ENCODE data around the gene SCO1. TPM values are rescaled to one million over a fixed set of nuclear protein-coding genes. Genes with fewer than 3 reads are reported as not detected.
"Not testable (repeated sequence)": the region's sequence is repeated elsewhere in the genome, so short reads cannot be mapped to it uniquely, and the experiment has no call there.

SCO1 gene
- total RNA-seq, 1 donor from 2014 or later, result 8.4 TPM

DNA sequence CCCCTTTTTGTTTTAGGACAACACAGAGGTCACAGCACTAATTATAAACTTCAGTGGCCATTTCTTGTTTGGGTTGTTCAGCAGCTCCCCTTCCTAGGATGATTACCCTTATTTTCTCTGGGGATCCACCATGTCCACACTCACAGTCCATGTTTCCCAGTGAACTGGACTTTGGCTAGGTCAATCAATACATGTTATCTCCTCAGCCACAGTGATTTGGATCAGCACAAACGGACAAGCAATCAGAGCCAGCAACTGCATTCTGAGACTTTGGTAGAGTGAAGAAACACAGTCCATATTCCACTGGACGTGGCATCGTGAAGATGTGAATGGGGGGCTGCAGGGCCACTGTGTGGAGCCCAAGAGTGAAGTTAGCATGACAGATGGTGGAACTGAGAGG lies 27.9 kb upstream of the SCO1 start:
- DNase-seq, result no peak

DNA sequence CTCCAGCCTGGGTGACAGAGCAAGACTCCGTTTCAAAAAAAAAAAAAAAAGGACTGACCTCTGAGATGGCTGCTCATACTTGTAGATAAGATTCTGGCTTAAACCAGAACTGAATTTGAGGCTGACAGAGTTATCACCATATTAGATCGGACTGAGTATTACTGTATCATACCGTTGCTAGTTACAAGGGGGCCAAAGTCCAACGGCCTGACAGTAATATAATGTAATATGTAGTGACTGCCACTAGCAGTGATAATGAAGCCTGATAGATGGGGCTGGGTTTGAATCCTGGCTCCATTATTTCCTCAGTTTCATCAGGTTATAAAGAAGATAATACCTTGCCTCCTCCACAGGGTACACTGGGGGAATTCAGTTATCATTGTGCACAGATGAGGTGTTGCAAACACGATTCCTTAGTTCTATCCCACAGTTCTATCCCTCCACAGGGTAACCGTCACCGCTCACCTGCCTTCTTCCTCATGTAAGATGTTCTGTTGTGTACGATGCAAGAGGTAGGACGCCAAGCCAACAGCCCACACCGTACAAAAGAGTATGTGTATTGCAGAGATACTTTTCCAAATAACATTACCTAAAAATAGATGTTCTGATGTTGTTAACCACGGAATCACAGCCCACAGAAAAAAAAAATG lies 27.3 kb upstream of the SCO1 start:
- DNase-seq, result no peak

DNA sequence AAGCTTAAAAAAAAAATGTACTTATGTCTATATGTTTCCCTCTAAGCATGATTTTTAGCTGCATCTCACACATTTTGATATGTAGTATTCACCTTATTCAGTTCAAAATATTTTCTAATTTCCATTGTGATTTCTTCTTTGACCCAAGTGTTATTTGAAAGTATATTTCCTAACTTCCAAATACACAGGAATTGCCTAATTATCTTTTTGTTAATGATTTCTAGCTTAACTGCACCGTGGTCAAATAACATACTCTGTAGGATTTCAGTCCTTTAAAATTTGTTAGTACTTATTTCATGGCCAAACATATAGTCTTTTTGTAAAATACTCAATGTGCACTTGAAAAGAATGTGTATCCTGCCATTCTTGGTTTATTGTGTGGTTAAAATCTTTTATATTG lies 21.2 kb upstream of the SCO1 start:
- DNase-seq, result no peak

DNA sequence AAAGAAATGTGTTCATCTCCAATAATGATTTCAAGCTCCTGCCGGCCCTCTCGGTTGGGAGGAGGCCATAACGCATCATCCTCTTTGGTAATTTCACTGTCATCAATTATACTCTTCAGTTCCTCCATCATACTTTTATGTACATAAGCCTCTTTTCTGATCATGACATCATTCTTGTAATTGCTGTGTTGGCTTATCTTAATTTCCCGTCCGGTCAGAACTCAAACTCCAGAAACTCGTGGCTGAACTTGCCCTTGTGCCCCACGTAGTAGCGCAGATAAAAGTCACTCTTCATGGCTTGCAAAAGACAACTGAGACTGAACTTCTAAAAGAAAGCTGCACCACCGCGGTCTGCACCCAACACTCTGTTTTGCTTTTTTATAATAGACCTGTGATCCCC lies 18.9 kb upstream of the SCO1 start:
- no peak for DNase-seq

DNA sequence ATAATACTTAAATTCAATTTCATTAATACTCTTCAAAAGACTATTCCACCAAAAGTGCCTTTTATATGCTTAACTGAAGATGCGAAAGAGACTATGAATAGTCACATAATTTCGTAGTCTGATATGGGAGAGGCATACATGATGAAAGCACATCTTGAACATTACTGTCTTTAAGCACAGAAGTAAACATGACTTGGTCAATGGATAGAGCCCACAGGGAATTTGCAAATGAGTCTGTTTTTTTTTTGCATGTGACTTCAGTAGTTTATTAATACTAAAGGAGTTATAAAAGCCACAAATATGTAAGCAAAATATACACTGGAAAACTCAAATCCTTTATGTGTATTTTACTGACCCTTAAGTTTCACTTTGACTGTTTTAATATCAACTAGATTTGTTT lies 16.0 kb upstream of the SCO1 start:
- no peak for DNase-seq

DNA sequence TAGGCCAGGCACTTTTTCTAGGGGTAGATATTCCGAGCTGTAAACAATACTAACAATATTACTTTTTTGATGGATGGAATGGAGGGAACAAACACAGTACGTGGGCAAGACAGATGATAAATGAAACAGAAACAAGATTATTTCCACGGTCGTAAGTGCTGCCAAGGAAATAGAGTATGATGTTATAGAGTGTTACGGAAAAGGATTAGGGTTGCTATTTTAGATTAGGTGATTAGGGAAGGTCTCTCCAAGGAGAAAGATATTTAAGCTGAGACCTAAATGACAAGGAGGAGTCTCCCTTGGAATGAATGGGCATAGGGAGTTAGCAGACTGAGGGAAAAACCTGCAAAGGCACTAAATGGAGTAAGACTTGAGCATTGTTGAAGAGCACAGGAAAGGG lies 8.4 kb upstream of the SCO1 start:
- no peak for DNase-seq

DNA sequence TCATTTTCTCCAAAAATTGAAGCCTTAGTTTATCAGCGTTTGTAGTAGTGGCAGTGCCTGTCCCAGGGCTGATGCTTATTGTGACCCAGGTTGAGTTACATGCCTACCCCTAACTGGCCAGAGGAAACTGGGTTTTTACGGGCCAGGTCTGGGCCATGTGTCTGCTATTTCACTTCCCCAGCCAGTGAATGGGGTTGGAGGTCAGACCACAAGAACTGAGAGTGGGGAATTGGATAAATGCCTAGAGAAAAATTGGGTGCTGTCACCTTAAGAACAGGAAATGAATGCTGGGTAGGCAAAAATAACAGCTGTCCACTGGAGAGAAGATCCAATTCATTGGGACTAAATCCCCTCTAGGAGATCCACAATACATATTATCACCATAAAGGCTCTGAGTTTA lies 5.2 kb upstream of the SCO1 start:
- DNase-seq, result no peak

DNA sequence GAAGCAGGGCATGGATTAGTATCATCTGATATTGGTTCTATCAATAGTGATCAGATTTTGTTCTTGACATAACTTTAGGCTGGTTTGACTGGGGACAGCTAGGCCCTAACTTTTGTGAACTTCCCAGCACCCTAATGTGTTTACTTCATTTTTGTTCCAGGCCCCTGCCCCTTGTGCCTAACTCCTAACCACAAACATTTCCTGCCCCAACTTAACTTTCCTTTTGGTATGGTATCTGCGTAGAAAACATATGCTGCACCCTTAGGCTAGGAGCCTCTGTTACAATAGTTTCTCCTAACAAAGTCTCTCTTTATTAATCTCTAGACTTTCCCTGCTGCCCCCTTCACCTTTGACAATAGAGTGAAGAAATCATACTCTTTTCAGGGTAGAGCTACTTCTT lies 2.5 kb upstream of the SCO1 start:
- no peak for DNase-seq

DNA sequence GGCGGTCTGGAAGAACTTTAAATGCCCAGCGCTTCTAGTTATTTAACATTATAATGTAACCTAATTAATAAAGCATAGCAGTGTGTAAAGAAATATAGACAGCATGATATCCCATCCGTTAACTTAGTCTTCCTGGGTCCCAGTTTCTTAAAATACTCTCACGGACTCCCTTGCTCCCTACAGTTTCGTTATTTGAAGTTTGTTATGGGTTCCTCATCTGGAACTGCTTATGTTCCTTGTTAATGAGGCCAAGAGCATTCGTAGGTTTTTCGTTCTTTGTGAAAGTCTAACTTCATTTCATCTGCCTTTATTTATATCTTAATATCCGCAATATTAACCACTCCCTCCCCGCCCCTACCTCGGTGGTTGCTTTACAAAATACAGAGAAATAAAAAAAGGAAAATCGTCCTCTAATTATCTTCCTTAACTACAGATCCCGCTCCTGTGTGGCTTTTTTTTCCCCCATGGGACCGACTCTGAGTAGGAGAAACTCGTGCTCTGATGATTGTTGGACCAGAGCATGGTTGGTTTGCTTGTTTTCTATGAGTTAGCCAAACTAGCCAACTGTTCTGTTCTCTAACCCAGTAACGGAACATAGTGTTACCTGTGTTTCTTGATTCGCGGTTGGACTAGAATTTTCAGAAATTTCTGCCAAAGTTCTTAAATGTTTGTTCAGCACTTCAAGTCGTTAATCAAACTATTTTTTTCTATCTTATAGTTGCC lies 924 bp upstream of the SCO1 start:
- DNase-seq, result no peak

DNA sequence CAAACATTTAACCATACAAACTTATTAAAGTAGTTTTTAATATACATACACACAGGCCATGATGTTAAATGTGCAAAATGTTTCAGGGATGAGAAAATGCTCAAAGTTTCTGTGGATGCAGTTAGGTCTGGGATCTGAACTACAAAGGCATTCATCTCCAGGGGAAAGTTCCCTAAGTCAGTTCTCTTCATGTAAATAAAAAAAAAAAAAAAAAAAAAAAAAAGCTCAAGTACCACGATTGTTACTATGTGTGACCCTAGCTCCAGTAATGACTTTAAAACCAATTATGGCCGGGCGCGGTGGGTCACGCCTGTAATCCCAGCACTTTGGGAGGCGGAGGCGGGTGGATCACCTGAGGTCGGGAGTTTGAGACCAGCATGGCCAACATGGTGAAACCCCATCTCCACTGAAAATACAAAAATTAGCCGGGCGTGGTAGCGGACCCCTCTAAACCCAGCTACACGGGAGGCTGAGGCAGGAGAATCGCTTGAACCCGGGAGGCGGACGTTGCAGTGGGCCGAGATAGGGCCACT lies 1.4 kb downstream of the SCO1 start:
- not testable (repeated sequence) for DNase-seq

DNA sequence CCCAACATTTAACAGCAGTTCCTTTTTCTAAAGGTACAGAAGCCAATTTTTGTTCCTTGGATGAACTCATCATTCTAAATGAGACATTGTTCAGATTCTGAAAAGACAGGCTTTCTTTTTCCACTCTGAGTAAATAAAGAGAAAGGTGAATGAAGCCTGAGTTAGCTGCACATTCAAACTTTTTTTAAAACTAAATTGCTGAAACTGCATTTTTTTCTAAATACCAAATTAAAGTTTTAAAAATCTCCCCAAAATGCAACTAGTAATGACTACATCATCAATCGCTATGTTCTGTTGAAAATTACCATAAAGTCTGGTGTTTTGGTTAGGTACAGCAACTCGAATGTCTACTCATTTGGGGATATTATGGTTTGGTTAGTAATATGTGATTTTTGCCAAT lies 9.8 kb downstream of the SCO1 start:
- DNase-seq, result no peak

DNA sequence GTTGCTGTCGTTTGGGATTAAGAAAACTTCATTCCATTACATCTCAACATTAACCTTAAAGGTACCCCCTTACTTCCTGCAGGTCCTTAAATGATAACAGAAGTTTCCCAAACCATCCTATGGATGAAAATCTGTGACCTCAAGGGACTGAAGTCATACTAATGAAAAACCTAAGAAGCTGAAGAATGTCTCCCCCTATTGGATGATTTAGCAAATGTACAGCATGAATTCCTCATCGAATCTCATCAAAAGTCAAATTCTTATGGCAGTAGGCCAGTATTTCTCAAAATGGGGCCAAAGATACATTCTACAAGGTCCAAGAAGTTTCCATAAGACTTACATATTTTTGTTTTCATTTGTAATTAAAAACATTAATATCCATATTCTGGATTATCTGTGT lies 13.5 kb downstream of the SCO1 start:
- no peak for DNase-seq

DNA sequence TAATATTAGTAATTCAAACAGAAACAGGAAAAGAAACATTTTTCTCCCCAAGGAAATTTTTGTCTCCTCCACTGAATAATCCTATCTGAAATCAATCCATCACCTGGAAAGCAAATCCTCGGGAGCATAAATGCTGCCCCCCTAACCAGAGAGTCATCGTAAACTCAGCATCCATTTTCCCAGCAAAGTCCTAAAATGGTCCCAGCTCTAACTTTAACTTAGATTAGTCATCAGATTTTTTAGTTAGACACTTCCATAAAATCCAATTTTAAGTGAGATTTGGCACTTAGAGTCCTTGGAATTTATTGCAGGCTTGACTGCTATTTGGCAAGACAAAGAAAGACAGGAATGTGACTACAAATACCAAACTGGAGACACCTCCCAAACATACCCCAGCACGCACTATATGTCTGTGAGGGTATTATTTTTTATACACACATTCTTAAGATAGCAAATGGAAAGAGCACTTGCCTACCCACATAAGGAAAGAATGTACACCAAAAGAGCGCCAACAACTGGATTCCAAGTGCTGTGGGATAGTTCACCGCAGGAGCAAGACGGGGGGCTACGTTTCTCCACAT lies 15.4 kb downstream of the SCO1 start:
- DNase-seq, result no peak

DNA sequence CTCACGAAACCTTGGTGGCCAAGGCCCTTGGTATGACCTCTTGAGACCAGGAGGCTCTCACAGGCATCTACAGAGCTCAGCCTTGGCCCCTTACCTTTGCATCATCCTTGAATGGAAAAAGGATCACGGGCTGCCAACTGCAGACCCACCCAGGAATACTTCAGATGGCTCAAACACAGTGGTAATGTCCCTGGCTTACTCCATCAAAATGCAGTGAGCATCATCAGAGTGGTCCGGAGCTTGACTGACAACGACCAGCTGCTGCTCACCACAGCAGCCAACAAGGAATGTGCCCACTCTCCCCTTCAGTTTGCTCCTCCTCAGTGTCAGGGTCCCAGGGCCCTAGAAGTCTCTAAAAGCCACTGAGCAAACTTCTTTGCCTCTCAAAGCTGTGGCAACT lies 22.6 kb downstream of the SCO1 start:
- no peak for DNase-seq

DNA sequence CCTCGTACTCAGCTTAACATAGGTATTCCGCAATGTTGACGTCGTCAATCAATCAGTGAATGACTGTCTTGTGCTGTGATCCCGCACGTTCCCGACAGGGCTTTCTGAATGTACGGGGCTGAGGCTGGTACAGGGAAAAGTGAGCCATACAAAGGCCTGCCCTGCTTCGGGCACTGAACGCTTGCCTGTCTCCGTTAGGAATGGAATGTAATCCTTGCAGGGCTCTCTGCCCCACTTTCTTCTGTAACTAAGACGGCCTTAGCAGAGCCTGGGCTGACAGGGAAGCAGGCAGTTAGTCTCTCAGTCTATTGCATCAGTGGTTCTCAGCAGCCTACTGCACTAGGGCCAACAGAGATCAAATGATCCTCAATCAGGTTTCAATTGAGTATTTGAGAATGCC lies 24.0 kb downstream of the SCO1 start:
- DNase-seq, result no peak

DNA sequence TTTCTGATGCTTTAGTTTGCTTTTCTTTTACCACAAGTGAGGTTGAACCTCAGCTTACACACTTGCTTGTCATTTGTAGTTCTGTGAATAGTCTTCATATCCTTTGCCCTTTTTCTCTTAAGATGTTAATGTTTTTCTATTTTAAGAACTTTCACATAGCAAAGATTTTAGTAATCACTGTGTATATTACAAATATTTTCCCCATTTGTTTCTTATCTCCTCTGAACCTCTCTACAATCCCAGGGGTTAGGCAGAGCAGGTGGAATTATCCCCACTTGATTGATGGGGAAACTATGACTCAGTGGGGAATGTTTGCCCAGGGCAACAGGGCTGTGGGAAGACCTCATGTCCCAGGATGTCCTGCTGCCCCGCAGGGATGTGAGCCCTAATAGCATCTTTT lies 28.6 kb downstream of the SCO1 start:
- DNase-seq, result no peak

DNA sequence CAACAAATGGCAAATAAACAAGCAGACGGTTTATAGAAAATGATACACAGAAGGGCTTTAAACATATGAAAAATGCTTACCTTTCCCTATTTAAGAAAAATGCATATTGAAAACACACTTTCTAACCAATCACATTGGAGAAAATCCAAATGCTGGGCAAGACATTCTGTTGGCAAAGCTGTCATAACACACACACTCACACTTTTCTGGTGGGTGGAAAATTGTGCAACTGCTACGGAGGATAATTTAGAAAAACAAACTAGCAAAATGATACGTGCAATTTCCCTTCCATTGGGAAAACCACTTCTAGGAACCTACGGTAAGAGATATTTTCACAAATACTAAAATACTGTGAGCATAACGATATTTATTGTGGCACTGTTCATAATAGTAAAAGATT lies 30.4 kb downstream of the SCO1 start:
- DNase-seq, result no peak

DNA sequence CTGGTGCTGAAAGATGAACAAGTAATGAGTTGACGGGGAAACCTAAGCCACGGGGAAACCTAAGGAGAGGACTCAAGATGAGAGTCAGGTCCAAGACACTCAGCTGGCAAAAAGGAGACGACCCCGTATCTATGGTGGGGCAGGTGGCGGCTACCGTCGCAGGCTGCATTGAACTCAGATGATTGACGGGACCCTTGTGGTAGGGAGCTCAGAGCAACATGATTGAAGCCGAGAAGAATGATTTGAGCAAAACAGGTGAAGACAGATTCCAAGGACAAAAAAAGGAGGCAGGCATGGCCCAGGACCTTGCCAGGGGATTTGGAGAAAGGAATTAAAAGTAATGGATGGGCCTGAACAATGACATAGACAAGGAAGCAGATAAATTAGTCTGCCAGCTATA lies 32.8 kb downstream of the SCO1 start:
- no peak for DNase-seq

DNA sequence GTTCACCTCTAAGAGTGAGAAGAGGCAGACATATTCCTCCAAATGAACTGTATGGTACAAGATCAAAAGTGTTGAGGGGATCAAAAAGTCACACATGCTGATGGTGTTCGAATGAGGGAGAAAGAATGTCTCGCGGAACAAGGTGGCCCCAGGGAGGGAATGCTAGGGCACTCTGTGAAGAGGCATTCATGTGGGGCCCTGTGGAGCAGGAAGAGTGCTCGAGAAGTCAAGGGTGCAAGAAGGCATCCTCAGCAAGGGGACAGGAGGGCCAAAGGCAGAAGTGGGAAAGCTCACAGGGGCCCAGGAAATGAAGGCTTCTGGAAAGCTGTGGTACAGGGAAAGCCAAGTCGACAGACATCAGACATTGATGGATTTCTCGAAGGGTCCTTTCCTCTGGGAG lies 34.1 kb downstream of the SCO1 start:
- no peak for DNase-seq

DNA sequence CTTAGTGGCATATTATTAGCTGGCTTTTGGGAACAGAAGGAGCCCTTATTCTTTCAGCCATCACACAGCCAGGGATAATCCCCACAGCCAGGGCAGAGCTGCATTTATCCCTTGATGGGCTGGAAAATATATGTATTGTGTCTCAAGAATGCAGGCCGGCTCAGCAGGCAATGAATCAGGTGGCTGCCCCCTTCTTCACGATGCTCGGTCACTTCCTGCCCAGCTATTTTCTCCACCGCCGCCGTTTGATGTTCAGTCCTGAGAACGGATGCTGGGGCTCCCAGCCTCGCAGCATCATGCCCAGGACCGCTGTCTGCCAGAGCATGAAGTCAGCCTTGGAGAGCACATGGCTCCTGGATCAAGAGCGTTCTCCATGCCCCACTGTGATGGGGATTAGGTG lies 35.9 kb downstream of the SCO1 start:
- no peak for DNase-seq

DNA sequence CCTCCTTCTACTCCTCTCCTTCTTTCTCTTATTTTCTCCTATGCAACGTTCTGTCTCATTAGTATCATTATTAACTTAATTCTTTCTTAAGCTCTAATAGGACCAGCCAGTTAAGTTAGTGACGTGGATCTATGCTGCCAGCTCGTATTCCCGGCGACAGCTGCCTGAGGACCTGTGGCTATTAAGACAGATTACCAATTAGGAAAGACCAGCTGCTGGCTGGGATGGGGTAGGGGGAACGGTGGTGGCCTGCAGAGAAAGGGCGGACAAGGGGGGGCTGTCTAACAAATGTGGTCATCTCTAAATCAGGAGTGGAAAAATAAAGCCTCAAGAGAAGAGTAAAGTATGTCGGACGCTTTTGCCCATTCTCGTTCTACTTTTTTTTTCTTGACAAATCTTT lies 39.5 kb downstream of the SCO1 start:
- no peak for DNase-seq

DNA sequence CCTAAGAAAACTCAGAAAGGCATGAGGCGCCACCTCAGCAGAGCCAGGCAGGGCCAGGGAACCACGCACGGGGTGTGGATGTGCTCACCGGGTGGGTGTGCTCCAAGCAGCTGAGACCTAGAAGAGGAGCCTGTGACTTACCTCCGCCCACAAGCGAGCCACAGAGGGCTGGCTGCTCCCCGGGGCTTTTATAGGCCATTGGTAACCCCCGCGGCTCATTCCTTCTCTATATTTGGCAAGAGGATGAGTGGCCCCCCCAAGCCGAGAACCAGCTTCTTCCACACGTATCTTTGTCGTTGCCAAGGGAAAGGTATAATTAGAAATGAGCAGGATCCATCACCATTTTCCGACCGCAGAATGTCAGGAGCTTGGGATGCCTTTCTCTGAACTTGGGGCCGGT lies 40.2 kb downstream of the SCO1 start, which contains the start of gene MYH3:
Gene MYH3, minus strand, starts transcription at position 162 of the 400 bp plus-strand sequence. CDS start 2,245 bp downstream, outside the sequence.
- no peak for DNase-seq

DNA sequence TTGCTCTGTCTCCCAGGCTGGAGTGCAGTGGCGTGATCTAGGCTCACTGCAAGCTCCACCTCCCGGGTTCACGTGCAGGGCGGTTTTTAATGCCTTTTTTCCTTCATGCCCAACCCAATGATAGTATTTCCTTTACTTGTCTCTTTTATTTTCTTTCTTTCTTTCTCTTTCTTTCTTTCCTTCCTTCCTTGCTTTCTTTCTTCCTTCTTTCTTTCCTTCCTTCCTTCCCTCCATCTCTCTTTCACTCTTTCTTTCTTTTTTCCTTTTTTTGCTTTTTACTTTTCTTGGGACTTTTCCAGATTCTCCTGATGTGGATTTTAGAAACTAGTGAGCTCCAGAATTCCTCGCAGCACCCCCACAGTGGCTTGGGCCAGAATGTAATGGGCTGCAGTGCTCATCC lies 43.3 kb downstream of the SCO1 start:
- no peak for DNase-seq
